Lower leg skin (tissue), 4 donors: ENCODE measurements around the gene CAMK1G. TPM values are rescaled to one million over a fixed set of nuclear protein-coding genes. Genes with fewer than 3 reads are reported as not detected.

Experiments
- DNase-seq, 2 donors: peaks; one replicate each; pipeline ENCODE4 v3.0.0-alpha.2; 2019; ENCODE audit warnings: low spot score in 2 of 2
- H3K4me3 ChIP-seq: fragments of 200-600 bp; sonication (generic); 2 replicates; pipeline ENCODE4 v1.5.1; 2017; ENCODE audit warnings: mild to moderate bottlenecking, low read depth; ENCODE audit not compliant: poor library complexity, severe bottlenecking
- POLR2A ChIP-seq, 2 donors: fragments of 450-650 bp; IDR thresholded peaks; one replicate each; pipeline ENCODE4 v1.6.1; 2016 to 2017; ENCODE audit warnings: antibody characterized with exemption in 2 of 2, mild to moderate bottlenecking in 1 of 2, moderate library complexity in 1 of 2
- WGBS, 2 donors: methylation state at CpG; one replicate each; pipeline ENCODE4 v1.1.5; 2018; 5-methylcytosine and 5-hydroxymethylcytosine counted together
- intact Hi-C: fragments of 100-400 bp; cut with DNase I; formaldehyde crosslinking; loops from one replicate; pipeline ENCODE4 v1.15.0; 2023; ENCODE audit warnings: low total_unique reads
- total RNA-seq, 4 donors: library from RNA; depleted of rRNA; stranded (reverse); fragments of >200 nt; gene quantifications; one replicate each; pipeline ENCODE4 v1.1.0, GENCODE V29; 2016
- TF ChIP-seq, protein P1 (sequence below), 3 donors: fragments of 450-650 bp; IDR thresholded peaks; one replicate each; pipeline ENCODE4 v1.5.1; 2016; ENCODE audit warnings: antibody characterized with exemption in 3 of 3, mild to moderate bottlenecking in 3 of 3, moderate library complexity in 2 of 3

CAMK1G gene
- total RNA-seq, 4 donors from 2014 or later: 1.8 TPM; not detected in 3

DNA sequence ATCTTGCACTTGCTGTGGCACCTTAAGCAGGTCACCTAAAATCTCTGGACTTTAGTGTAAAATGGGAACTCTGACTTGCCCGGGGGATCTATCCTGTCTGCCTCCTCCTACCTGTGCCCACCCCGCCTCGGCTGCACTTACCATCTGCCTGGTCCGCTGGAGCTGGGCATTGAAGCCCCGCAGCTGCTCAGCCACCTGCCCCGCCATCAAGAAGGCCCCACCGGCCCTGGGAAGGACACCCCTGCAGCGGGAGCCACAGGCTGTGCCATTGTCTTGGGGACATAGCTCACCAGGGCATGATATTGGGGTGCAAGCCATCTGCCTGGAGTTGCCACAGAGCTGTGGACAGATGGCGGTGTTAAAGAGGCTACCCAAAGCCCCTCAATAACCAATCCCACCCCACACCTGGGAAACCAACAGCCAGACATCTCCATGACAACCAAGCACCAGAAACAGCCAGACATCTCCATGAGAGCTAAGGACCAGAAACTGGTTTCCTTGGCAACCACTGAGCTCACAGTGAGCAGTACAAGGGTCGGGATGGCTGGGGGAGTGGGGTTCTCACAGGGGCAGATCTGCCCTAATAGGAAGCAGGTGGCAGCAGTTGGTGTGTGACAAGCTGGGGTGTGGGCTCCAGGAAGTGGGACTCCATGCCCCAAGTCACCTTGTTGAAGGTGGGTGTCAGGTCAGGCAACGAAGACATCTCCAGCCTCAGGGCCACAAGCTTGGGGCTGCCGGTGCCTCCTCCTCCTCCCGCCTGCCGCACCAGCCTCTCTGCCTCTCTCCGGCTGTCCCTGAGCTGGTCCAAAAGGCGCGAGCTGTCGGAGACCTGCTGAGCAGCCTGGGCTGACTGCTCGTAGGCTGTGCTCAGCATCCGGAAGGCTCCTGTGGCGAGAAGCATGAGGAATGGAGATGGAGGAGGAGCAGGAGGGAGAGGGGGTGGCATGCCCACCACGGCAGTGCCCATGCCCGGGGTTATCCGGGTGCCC is 39.6 kb downstream of the CAMK1G start:
- no peak overlapping the region for H3K4me3 ChIP-seq
- DNase-seq: no peak
- 91 to 92% methylated on average over 24 of the region's 24 CpGs for WGBS, 2 donors
- intact Hi-C loops: loop anchor here (10.0 kb wide), 1 partner anchor 72 kb away; no protein-coding TSS in a partner anchor
- TF ChIP-seq, protein P1, sequence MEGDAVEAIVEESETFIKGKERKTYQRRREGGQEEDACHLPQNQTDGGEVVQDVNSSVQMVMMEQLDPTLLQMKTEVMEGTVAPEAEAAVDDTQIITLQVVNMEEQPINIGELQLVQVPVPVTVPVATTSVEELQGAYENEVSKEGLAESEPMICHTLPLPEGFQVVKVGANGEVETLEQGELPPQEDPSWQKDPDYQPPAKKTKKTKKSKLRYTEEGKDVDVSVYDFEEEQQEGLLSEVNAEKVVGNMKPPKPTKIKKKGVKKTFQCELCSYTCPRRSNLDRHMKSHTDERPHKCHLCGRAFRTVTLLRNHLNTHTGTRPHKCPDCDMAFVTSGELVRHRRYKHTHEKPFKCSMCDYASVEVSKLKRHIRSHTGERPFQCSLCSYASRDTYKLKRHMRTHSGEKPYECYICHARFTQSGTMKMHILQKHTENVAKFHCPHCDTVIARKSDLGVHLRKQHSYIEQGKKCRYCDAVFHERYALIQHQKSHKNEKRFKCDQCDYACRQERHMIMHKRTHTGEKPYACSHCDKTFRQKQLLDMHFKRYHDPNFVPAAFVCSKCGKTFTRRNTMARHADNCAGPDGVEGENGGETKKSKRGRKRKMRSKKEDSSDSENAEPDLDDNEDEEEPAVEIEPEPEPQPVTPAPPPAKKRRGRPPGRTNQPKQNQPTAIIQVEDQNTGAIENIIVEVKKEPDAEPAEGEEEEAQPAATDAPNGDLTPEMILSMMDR (IDR thresholded peaks at IDR 0.05): no peak
- TF ChIP-seq POLR2A (IDR thresholded peaks at IDR 0.05): no peak

DNA sequence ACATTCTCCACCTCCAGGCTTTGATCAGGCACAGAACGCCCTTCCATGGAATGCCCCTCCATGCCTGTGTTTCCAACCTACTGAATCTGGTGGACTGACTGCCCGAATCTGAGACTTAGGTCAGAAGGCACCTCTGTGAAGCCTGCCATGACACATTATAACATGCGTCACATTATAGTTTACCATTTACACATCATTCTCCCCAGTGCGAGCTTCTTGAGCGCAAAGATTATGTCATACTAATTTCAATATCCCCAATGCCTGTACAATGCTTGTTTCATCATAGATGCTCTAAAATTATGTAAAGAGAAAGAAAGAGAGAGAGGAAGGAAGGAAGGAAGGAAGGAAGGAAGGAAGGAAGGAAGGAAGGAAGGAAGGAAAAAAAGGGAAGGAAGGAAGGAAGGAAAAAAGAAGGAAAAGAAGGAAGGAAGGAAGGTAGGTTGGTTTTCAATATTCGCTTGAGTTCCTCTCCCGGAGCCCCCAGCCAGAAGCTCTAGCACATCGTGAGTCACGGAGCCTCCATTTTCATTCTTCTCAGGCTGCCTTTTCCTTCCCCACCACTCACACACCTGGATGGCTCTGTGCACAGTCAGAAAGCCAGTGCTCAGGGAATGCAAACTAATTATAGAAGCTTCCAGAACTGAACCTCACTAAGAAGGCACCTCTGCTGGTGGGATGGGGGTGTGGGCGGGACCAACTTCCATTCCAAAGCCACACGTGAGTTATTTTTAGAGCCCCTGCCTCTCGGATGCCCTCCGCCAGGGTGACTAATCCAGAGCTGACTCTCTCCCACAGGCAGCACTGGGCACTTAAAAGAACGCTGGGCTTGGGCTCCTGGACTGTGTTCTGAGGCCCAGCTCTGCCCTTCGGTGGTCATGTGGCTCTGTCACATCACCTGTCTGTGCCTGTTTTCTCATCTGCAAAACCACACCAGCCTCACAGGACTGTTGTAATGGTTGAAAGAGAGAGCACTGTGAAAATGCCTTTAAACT is 41.3 kb downstream of the CAMK1G start:
- no peak for DNase-seq
- intact Hi-C loops: loop anchor here (10.0 kb wide), 1 partner anchor 70 kb away; no protein-coding TSS in a partner anchor
- no peak for TF ChIP-seq POLR2A (IDR thresholded peaks at IDR 0.05)
- TF ChIP-seq, protein P1 (IDR thresholded peaks at IDR 0.05): no peak
- 77 to 78% methylated on average over 15 of the region's 15 CpGs for WGBS, 2 donors
- no peak overlapping the region for H3K4me3 ChIP-seq

DNA sequence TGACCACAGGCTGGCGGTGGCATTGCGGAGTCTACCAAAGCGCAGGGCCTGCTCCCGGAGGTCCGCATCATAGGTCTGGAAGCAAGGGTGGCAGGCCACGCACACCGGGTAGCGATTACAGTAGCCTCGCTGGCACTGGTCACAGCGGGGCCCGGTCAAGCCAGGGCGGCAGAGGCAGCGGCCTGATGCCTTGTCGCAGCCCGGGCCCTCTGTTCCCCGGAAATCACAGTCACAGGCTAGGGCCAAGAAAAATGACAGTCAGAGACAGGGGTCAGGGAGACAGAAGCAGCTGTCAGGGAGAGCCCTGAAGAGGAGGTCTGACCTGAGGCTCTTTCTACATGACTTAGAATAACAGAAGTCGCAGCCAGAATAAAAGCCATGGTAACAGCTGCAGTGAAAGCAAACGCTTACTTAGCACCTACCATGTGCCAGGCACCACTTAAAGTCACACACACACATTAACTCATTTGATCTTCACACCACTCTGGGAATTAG is 42.3 kb downstream of the CAMK1G start:
- intact Hi-C loops: loop anchor here (10.0 kb wide), 1 partner anchor 69 kb away; no protein-coding TSS in a partner anchor
- WGBS, 2 donors: 77 to 79% methylated on average over 11 to 18 of the region's 18 CpGs
- no peak overlapping the region for H3K4me3 ChIP-seq
- TF ChIP-seq, protein P1 (IDR thresholded peaks at IDR 0.05): no peak
- no peak for TF ChIP-seq POLR2A (IDR thresholded peaks at IDR 0.05)
- no peak for DNase-seq

DNA sequence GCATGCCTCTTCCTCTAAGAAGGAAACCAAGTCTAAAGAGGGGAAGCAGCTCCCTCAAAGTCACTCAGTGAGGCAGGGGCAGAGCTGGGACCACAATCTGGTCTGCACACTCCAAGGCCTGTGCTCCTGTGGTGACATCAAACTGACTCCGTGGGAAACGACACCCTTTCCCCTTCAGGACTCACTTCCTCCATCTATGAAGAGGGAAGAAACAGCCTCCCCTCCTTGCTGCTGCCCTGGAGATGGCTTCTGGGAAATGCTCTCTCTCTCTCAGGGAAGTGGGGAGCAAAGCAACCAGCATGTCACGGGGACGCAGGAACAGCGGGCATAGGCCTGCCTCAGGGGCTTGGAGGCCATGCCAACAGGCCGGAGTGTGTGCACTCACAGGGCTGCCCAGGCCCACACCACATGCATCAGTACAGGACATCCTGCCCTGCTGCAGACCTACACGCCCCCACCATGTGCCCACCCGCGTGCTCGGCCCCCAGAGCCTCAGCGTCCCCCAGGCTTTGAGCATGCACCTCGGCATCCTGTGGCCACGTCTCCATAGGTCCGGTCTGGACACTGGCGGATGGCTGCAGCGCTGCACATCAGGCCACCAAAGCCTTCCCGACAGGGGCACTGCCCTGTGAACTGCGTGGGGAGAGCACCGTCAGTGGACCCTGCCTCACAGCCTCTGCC is 43.0 kb downstream of the CAMK1G start:
- 88 to 90% methylated on average over 12 to 19 of the region's 19 CpGs for WGBS, 2 donors
- intact Hi-C loops: loop anchor here (10.0 kb wide), 1 partner anchor 68 kb away; no protein-coding TSS in a partner anchor
- DNase-seq: no peak
- no peak for TF ChIP-seq POLR2A (IDR thresholded peaks at IDR 0.05)
- TF ChIP-seq, protein P1 (IDR thresholded peaks at IDR 0.05): no peak
- H3K4me3 ChIP-seq: no peak overlapping the region
